Activated CD4-positive, alpha-beta T cell treated with anti-CD3 and anti-CD28 coated beads for 36 hours (primary cell): ENCODE data around the gene ARL15. TPM values are rescaled to one million over a fixed set of nuclear protein-coding genes. Genes with fewer than 3 reads are reported as not detected.

Source experiments
- ATAC-seq: fragments of 200-7000 bp; cut with Tn5 transposase; one replicate; pipeline ENCODE4 v1.10.0; 2021; ENCODE audit warnings: mild to moderate bottlenecking, moderate library complexity
- CTCF ChIA-PET: fragments of 350-600 bp; sonication (Branson Sonifier 250); formaldehyde crosslinking; loops from one replicate; lab custom pipeline; 2021; ENCODE audit warnings: antibody characterized with exemption; lab: Charles Lee
- POLR2A ChIA-PET: fragments of 350-600 bp; sonication (Branson Sonifier 250); formaldehyde crosslinking; loops from one replicate; lab custom pipeline; 2021; ENCODE audit warnings: antibody characterized with exemption, inconsistent platforms; lab: Charles Lee
- DNase-seq: peaks from one replicate; pipeline ENCODE4 v3.0.0-alpha.2; 2020
- H3K27ac Mint-ChIP-seq: one replicate; pipeline ENCODE4 v1.8.0; 2021; ENCODE audit warnings: mixed read lengths
- H3K27me3 Mint-ChIP-seq: one replicate; pipeline ENCODE4 v1.8.0; 2021; ENCODE audit warnings: mixed read lengths
- H3K36me3 Mint-ChIP-seq: one replicate; pipeline ENCODE4 v1.8.0; 2021; ENCODE audit warnings: low read depth, mixed read lengths
- H3K4me1 Mint-ChIP-seq: one replicate; pipeline ENCODE4 v1.8.0; 2021; ENCODE audit warnings: mixed read lengths
- H3K4me3 Mint-ChIP-seq: one replicate; pipeline ENCODE4 v1.8.0; 2021; ENCODE audit warnings: mild to moderate bottlenecking, moderate library complexity, mixed read lengths
- H3K9me3 Mint-ChIP-seq: one replicate; pipeline ENCODE4 v1.8.0; 2021; ENCODE audit warnings: low read depth, mixed read lengths
- intact Hi-C, 2 experiments: fragments of 100-400 bp; cut with DNase I in 1 of 2; cut with micrococcal nuclease in 1 of 2; formaldehyde crosslinking; loops; one replicate each; pipeline versions ENCODE4 v1.14.2 to v1.15.1; 2022 to 2024; cut with DNase I, micrococcal nuclease
- total RNA-seq, 2 experiments: library from RNA; stranded (reverse); gene quantifications; one replicate each; pipeline ENCODE4 v1.2.3, GENCODE V29; 2021

Gene ARL15
- total RNA-seq, 2 experiments from 2014 or later, result 5.4 to 6.7 TPM

DNA sequence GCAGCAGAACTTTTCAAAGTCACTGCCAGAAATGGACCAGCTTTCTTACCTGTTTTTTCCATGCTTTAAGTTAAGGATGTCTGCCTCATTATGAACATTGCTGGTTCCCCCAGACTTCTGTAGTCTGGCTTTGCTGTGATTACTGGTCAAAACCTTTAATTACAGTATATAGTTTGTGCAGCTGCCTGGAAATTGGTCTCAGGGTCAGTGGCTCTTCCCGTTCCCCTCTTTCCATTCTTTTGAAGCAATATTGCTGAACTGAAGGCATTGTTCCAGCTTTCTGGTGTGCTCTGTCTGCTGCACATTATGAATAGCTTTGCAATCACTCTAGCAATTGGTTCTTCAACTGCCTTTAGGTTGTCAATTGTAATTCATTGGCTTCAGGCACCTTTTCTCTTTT, 206.5 kb downstream of the ARL15 start:
- intact Hi-C loops, result no loop called here
- ChIA-PET CTCF (no interaction called here), POLR2A (no interaction called here)
- Mint-ChIP-seq H3K9me3 (no peaks in the 10 kb centered on the region), H3K4me1 (no peaks in the 10 kb centered on the region), H3K27ac (no peak overlapping the region), H3K4me3 (no peak overlapping the region), H3K36me3 (peaks cover 5% of the 10 kb centered on the region), H3K27me3 (no peaks in the 10 kb centered on the region)
- no peak for DNase-seq
- ATAC-seq, result no peak

DNA sequence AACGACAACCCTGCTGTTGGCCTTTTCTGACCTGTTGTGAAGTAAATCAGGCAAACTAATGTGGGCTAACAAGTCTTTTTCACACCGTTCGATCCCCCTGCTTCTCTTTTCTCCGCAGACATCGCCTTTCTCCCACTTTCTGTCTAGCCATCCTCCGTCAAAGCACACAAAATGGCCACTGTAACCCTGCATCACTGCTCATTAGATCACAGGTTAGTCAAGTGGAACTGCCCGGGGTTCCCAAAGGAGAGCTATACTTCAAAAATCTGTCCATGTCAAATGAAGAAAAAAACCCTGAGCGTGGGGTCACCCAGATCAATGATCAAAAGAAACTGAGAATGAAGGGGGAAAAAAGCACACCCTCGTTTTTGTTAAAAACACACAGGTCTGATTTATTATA, 212.1 kb downstream of the ARL15 start:
- no peaks in the 10 kb centered on the region for H3K9me3 Mint-ChIP-seq
- H3K36me3 Mint-ChIP-seq, result no peaks in the 10 kb centered on the region
- H3K4me1 Mint-ChIP-seq, result no peaks in the 10 kb centered on the region
- H3K4me3 Mint-ChIP-seq, result no peak overlapping the region
- no peak overlapping the region for H3K27ac Mint-ChIP-seq
- ChIA-PET POLR2A (no interaction called here), CTCF (no interaction called here)
- DNase-seq (no peak), ATAC-seq (no peak)
- no peaks in the 10 kb centered on the region for H3K27me3 Mint-ChIP-seq
- intact Hi-C loops, result no loop called here

DNA sequence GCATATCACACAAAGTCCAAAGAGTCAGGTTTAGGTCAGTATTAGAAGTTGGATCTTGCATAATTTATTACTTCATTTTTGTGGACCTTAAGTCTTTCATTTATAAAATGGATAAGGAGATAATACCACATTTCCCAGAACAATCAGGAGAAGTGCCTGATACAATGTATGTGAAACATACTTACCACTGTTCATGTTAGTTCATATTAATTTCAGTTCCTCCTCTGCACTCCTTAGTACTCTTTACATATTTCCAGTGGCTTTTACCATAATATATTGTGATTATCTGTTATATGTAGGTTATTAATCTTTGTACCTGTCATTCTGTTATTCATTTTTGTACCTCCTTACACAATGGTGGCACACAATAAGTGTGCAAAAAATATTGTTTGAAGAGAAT, 214.4 kb downstream of the ARL15 start:
- Mint-ChIP-seq H3K36me3 (no peaks in the 10 kb centered on the region), H3K4me1 (no peaks in the 10 kb centered on the region), H3K27me3 (no peaks in the 10 kb centered on the region), H3K9me3 (no peaks in the 10 kb centered on the region), H3K27ac (no peak overlapping the region), H3K4me3 (no peak overlapping the region)
- DNase-seq (no peak), ATAC-seq (no peak)
- CTCF ChIA-PET, result no interaction called here
- POLR2A ChIA-PET, result no interaction called here
- intact Hi-C loops, result no loop called here

DNA sequence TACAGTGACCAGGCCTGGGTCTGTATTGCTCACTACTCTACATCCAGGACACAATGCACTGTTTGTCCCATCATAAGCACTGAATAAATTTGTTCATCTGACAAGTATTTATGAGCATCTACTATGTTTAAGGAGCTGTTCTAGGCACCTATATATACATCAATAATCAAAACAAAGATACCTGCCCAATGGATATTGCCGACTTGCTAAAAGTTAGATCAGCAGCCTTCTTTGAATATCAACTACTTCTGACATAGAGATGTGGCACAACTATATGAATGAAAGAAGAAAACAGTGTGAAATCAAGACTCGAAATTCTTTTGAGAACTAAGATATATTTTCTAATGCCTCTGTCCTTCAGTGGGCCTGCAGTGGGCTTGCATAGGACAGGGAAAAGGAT, 215.7 kb downstream of the ARL15 start:
- H3K27me3 Mint-ChIP-seq, result no peaks in the 10 kb centered on the region
- ChIA-PET CTCF (no interaction called here), POLR2A (no interaction called here)
- ATAC-seq (no peak), DNase-seq (no peak)
- H3K9me3 Mint-ChIP-seq, result no peaks in the 10 kb centered on the region
- H3K36me3 Mint-ChIP-seq, result no peaks in the 10 kb centered on the region
- intact Hi-C loops, result no loop called here
- H3K4me1 Mint-ChIP-seq, result no peaks in the 10 kb centered on the region
- H3K4me3 Mint-ChIP-seq, result no peak overlapping the region
- H3K27ac Mint-ChIP-seq, result no peak overlapping the region

DNA sequence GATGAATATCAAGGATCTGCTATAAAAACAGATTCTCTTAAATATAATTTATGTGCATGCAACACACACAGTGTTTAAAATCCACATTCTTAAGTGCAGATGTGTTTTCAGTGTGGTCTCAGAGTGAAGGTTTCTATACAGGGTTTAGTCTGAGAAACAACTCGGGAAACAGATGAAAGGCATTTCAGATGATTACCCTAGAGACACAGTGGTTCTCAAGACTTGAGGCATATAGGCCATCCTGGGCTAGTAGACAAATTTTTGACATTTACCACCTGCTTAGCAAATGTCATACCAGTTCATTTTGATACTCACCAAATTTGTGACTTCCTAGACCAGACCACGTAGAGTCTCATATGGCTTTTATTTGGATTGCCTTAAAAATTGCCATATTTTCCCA, 216.5 kb downstream of the ARL15 start:
- POLR2A ChIA-PET, result no interaction called here

DNA sequence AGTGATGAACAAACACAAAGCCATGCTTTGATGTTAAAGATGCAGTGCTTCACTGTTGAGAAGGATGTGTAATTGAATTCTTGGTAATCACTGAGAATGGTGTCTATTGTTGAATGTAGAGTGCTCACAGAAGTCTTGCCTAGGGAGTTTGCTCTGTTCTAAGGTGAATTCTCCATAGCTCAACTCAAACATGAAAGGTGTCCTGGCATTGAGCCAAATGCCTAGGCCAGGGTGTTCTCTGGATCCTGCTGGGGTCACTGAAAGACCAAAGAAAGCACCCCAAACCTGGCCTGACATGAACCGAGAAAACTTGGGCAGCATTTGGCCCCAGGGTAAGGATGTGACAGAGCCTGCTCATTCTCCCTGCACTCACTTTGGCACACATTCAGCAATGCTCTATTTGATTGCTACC, 217.3 kb downstream of the ARL15 start:
- ChIA-PET POLR2A (no interaction called here), CTCF (no interaction called here)
- Mint-ChIP-seq H3K27me3 (no peaks in the 10 kb centered on the region), H3K27ac (no peak overlapping the region), H3K36me3 (no peaks in the 10 kb centered on the region), H3K4me3 (no peak overlapping the region), H3K4me1 (no peaks in the 10 kb centered on the region), H3K9me3 (no peaks in the 10 kb centered on the region)
- intact Hi-C loops, result no loop called here
- DNase-seq (no peak), ATAC-seq (no peak)

More for the DNA sequence above, 216.5 kb downstream of the ARL15 start:
- intact Hi-C loops, result no loop called here
- Mint-ChIP-seq H3K4me1 (no peaks in the 10 kb centered on the region), H3K9me3 (no peaks in the 10 kb centered on the region), H3K27ac (no peak overlapping the region), H3K4me3 (no peak overlapping the region), H3K27me3 (no peaks in the 10 kb centered on the region), H3K36me3 (no peaks in the 10 kb centered on the region)
- ATAC-seq, result no peak
- CTCF ChIA-PET, result no interaction called here
- DNase-seq, result no peak

DNA sequence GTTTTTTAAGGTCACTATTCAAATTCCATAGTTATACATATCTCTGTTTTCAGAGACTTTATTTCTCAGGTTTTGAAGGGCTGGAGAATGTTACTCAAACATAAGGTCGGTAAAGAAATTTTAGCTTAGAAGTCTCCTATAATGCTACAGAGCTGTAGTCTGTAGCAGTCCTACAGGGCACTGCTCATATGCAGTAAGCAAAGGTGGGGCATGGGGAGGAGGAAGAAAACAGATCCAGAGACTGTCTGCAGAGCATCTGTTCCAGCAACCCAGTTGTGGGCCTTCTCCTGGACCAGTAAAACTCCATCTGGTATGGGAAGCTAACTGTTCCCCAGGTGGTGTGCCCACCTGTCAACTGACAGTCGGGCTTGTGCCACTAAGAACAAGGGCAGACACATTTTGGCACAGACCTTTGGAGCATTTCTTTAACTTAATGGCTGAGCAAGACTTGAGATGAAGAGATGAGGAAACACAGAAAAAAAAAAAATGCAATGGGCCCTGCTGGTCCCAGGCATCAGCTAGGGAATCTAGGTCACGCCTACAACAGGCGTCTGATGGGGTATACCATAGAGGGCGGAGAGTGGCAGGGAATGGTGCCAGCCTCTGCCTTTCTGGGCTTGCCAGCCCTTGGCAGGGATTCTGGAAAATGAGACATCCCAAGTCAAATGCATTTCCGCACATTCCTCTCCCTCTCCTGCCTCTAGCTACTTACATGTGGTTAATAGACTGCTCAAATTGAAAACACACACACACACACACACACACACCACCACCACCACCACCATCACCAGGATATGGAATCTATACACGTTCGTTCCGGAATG, 218.9 kb downstream of the ARL15 start:
- intact Hi-C loops, result no loop called here
- ATAC-seq, result no peak
- CTCF ChIA-PET, result no interaction called here
- Mint-ChIP-seq H3K36me3 (no peaks in the 10 kb centered on the region), H3K4me1 (no peaks in the 10 kb centered on the region), H3K9me3 (no peaks in the 10 kb centered on the region), H3K27me3 (no peaks in the 10 kb centered on the region), H3K4me3 (no peak overlapping the region), H3K27ac (no peak overlapping the region)
- POLR2A ChIA-PET, result no interaction called here
- no peak for DNase-seq

DNA sequence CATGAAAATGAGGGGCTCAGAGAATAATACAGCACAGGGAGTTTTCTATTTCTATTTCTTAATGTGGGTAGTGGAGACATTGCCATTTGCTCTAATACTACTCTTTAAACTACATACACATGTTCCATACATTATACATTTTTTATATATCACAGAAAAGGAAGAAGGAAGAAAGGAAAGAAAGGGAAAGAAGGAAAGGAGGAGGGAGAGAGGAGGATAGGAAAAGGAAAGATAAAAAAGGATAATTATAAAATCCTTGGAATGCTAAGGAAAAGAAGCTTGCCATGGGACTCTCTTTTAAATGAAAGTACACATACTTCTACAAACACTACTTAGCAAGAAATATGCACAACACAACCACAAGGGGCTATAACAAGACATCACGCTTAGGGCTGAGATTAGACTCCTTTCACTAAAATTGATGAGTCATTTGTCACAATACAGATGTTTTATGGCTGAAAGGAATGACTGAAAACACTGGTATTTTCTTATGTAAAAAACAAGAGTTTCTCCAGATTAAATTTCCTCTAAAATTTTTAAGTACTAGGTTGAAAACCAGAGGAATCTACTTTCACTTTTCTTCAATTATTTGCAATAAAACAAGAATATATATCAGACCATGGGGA, 219.8 kb downstream of the ARL15 start:
- Mint-ChIP-seq H3K9me3 (no peaks in the 10 kb centered on the region), H3K27ac (no peak overlapping the region), H3K36me3 (no peaks in the 10 kb centered on the region), H3K4me1 (no peaks in the 10 kb centered on the region), H3K27me3 (no peaks in the 10 kb centered on the region), H3K4me3 (no peak overlapping the region)
- intact Hi-C loops, result no loop called here
- DNase-seq (no peak), ATAC-seq (no peak)
- ChIA-PET POLR2A (no interaction called here), CTCF (no interaction called here)

DNA sequence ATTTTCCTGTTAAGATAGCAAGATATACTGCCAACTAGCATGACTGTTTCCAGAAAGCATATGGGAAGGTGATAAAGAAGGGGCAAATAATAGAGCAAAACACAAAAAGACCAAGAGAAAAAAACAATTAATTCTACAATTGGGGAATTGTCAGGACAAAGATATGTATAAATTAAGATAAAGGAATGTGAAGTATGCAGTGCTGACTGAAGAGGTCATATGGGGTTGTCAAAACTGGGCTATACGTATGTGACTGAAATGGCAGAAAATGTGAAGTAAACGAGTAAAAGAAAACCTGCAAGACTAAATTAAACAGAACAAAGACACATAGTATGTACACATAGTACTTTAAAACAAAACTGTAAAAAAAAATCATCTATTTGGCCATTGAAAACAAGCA, 222.3 kb downstream of the ARL15 start:
- Mint-ChIP-seq H3K9me3 (no peaks in the 10 kb centered on the region), H3K27ac (no peak overlapping the region), H3K27me3 (no peaks in the 10 kb centered on the region), H3K4me1 (no peaks in the 10 kb centered on the region), H3K36me3 (peaks cover 4% of the 10 kb centered on the region), H3K4me3 (no peak overlapping the region)
- ChIA-PET CTCF (interaction anchor here (0.6 to 0.7 kb wide), 2 partner anchors 684 to 1392 kb away, joined by 3 read pairs; no protein-coding TSS in a partner anchor), POLR2A (no interaction called here)
- no peak for ATAC-seq
- intact Hi-C loops, result no loop called here
- no peak for DNase-seq

DNA sequence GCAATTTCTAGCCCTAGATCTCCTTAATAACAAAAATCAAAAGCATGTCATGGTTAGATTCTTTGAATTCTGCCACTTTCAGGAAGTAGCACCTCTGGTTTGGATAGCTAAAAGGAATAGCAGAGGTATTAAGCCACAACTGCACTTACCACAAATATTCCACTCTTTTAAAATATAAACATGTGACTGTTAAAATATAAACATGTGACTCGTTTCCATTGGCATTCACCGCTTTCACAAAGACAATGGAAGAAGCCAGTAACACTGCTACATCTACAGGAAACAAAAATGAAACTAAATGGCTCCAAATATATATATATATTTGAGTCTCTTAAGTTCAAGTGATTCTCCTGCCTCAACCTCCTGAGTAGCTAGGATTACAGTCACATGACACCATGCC, 222.9 kb downstream of the ARL15 start:
- no peak overlapping the region for H3K27ac Mint-ChIP-seq
- DNase-seq (no peak), ATAC-seq (no peak)
- CTCF ChIA-PET, result interaction anchor here (0.6 kb wide), 1 partner anchor 1392 kb away, joined by 3 read pairs; no protein-coding TSS in a partner anchor
- no peaks in the 10 kb centered on the region for H3K9me3 Mint-ChIP-seq
- peaks cover 5% of the 10 kb centered on the region for H3K36me3 Mint-ChIP-seq
- no peaks in the 10 kb centered on the region for H3K27me3 Mint-ChIP-seq
- no peaks in the 10 kb centered on the region for H3K4me1 Mint-ChIP-seq
- POLR2A ChIA-PET, result no interaction called here
- intact Hi-C loops, result no loop called here
- H3K4me3 Mint-ChIP-seq, result no peak overlapping the region

DNA sequence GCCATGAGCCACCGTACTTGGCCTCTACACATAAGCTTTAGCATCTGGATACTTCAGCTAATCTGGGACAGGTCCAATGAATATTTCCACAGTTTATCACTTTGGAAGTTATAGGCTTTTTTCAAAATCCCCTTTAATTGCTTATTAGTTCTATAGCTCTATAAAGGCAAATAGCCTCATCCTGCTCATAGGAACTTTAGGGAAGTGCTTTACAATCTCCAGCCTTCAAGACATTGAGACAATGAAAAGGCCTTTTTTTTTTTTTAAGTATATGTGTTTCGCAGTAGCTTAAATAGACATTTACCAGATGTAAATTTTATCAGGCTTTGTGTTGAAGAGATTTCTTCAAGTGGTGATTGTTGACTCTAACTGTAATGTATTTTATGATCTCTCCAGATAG, 224.2 kb downstream of the ARL15 start:
- H3K4me3 Mint-ChIP-seq, result no peak overlapping the region
- H3K27me3 Mint-ChIP-seq, result no peaks in the 10 kb centered on the region
- ATAC-seq (no peak), DNase-seq (no peak)
- CTCF ChIA-PET, result no interaction called here
- intact Hi-C loops, result no loop called here
- H3K4me1 Mint-ChIP-seq, result no peaks in the 10 kb centered on the region
- H3K9me3 Mint-ChIP-seq, result no peaks in the 10 kb centered on the region
- H3K27ac Mint-ChIP-seq, result no peak overlapping the region
- peaks cover 7% of the 10 kb centered on the region for H3K36me3 Mint-ChIP-seq
- POLR2A ChIA-PET, result no interaction called here

DNA sequence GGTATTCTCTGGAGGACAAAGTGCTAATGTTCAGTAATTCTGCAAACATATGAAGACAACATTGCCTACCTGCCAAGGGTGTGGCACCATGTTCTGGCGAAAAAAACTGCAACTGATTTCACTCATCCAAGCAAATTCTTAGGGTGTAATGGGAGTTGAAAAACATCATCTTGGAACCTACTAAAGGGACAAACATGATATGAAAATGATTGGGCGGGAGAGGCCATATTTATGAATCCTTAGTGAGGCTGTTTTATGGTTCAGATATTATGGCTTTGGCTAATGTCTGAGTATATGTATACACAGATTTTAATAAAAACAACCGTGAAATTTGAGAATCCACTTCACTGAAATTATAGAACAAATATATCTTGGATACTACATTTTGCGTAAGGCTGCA, 225.7 kb downstream of the ARL15 start:
- Mint-ChIP-seq H3K4me3 (no peak overlapping the region), H3K36me3 (peaks cover 7% of the 10 kb centered on the region), H3K27ac (no peak overlapping the region), H3K4me1 (no peaks in the 10 kb centered on the region), H3K27me3 (no peaks in the 10 kb centered on the region), H3K9me3 (no peaks in the 10 kb centered on the region)
- intact Hi-C loops, result no loop called here
- ChIA-PET POLR2A (no interaction called here), CTCF (interaction anchor here (0.6 kb wide), 1 partner anchor 207 kb away, joined by 4 read pairs; no protein-coding TSS in a partner anchor)
- no peak for DNase-seq
- no peak for ATAC-seq
